GM23248 (cell line): ENCODE measurements around the gene DNAAF5.

ENCODE experiments used
- EZH2 ChIP-seq: fragments of 200-600 bp; sonication (generic); IDR thresholded peaks from 2 replicates; pipeline ENCODE4 v1.6.1; 2018; ENCODE audit warnings: antibody characterized with exemption, mild to moderate bottlenecking; ENCODE audit not compliant: insufficient read depth, poor library complexity, severe bottlenecking
- EZH2phosphoT487 ChIP-seq: fragments of 200-600 bp; sonication (generic); IDR thresholded peaks from 2 replicates; pipeline ENCODE4 v1.6.1; 2018; ENCODE audit warnings: antibody characterized with exemption, moderate library complexity, mild to moderate bottlenecking, low read depth; ENCODE audit not compliant: insufficient read depth

GRCh38 chr7:749140-749551 lies 22.6 kb downstream of the DNAAF5 start:
- TF ChIP-seq EZH2phosphoT487 (no peak), EZH2 (no peak)
